Measurements from ENCODE around the gene ZFAND3. TPM values are rescaled to one million over a fixed set of nuclear protein-coding genes. Genes with fewer than 3 reads are reported as not detected.

Gene ZFAND3
- total RNA-seq, 1 donor from 2014 or later = 62.2 TPM

DNA sequence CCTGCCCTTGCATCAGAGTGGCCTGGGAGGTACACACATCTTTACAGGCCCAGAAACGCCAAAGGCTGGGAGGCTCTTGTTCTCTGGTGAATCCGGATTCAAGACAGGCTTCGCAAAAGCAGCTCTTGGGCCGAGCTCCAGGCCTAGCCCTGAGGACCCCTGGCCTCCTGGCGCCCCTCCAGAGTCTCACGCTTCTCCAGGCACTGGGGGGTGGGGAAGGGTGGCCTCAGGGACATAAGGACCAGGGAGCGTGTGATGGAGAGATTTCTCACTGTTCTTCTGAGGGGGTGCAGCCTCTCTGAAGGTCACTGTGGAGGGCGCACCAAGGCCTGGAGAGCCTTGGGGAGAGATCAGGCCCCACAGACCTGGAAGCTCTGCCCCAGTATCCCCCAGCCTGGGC, 349.2 kb downstream of the ZFAND3 start:
- no peak for DNase-seq (ENCODE audit: low read depth)

- DNase-seq (ENCODE audit: low read depth) = no peak
Observed at GRCh38 chr6:38169221-38169976, 349.9 kb downstream of the ZFAND3 start.

DNA sequence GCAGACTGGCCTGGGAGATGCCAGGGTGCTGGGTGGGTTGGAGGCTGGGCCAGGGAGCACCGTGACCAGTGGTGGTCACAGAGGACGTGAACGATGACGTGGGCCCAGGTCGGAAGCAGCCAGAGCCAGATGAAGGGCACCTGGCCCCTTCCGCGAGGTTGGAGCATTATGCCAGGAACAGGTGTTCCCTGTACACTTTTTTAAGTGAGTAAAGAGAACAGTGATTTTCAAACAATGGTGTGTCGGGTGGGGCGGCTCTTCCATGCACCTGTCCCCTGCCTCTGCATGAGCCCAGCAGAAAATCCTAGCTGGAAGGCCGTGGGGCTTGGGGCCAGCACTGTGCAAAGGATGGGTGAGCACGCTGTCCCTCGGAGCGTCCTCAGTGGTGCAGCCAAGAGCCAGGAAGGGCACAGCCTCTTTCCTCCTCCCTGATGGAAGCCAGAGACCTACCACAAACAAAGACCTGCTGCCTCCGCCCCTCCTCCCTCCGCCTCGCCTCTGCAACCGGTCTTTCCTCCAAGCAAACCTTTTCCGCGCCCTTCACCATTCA, 350.5 kb downstream of the ZFAND3 start:
- DNase-seq (ENCODE audit: low read depth) = no peak

- DNase-seq (ENCODE audit: low read depth) = no peak
Observed at GRCh38 chr6:38170666-38171355, 351.3 kb downstream of the ZFAND3 start.

GRCh38 chr6:38171997-38172738, 352.6 kb downstream of the ZFAND3 start:
- DNase-seq (ENCODE audit: low read depth) = no peak

DNA sequence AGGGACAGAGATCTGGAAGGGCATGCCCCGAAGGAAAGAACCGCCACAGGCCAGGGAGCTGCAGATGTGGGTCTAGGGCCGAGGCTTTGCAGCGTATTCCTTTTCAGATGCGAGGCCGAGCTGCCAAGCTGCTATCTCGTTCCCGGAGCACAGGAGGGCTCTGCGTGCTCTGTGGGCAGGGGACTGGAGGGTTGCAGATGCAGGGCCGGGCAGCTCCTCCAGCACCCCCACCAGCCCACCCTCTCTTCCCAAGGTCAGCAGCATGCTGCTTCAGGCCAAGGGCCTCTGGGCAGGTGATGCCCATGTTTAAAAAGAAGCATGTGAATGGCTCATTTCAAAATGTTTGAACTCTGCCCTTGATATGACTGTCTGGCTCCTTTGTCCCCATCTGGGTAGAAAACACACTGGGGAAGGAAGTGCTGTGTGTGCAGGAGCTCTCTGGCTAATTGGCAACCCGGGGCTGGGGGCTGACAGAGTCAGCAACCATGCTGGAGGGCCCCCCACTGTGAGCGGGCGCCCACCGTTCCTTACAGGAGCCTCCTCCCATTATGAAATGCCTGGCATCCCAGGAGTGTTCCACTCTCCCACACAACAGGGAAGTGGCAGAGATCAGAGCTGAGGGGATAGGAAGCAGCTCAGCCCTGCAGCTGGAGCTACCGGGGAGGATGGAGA, 353.3 kb downstream of the ZFAND3 start:
- no peak for DNase-seq (ENCODE audit: low read depth)

- no peak for DNase-seq (ENCODE audit: low read depth)
Observed at GRCh38 chr6:38173909-38174308, 354.4 kb downstream of the ZFAND3 start.

DNA sequence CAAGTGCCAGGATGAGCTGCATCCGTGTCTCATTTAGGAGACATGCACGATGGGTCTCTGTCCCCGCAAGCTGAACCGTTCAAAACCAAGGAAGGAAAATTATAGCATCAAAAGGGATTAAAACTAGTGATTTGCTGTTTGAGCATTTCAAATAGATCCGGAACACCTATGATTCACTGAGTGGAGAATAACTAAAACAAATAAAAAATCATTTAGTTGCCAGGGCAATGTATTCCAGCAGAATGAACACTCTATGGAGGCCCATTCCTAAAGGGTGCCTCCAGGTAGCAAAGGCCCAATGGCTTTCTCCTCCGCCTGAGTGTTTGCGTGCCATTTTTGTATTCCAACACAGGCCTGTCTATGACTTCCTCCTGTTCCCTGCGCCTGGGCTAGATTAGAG, 354.8 kb downstream of the ZFAND3 start:
- no peak for DNase-seq (ENCODE audit: low read depth)

GRCh38 chr6:38174806-38175495, 355.4 kb downstream of the ZFAND3 start:
- no peak for DNase-seq (ENCODE audit: low read depth)

DNA sequence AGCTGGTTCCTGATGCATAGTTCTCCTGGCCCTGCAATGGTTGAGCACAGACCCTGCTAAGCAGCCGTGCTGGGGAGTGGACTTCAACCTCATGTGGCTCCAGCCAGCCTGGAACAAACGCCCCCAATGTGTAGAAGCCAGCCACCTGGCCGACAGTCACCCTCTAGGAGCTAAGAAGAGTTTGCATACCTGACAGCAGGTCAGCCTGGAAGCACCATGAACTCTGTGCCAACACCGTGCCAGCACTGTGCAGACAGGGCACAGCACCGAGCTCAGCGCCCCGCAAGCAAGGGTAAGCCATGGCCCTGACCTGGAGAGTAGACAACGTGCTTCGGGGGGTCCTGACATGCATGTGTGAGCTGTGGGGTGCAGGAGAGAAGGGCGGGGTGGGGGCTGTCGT, 356.3 kb downstream of the ZFAND3 start:
- no peak for DNase-seq (ENCODE audit: low read depth)

- no peak for DNase-seq (ENCODE audit: low read depth)
Observed at GRCh38 chr6:38176797-38177751, 357.5 kb downstream of the ZFAND3 start.

DNA sequence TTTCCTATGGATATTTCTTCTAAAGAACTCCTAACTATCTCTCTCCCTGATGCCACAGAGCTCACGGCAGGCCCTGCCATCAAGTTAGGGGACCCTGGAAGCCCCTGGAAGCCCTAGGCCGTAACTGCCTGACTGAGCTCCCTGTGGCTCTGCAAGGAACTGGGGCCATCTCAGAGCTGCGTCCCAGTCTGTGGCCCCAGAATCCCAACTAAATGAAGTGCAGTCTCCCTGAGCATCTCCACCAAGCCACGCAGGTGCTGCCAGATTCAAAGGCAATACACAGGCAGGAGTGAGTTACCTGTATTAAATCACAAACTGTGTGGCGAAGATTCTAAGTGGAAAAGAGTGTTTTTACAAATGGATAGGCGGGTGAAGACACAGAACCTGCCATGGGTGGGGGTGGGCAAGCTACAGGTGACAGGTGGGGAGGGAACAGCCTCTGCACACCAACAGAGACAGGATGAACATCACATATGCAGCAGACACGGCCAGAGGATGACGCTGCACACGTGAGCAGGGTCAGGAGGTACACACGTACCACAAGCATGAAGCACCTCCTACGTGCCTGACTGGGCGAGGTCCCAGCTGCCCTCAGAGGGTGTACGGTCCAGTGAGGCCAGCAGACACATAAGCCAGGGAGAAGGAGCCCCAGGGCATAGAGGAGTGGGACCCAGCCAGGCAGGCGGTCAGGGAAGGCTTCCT, 358.5 kb downstream of the ZFAND3 start:
- DNase-seq (ENCODE audit: low read depth) = no peak

DNA sequence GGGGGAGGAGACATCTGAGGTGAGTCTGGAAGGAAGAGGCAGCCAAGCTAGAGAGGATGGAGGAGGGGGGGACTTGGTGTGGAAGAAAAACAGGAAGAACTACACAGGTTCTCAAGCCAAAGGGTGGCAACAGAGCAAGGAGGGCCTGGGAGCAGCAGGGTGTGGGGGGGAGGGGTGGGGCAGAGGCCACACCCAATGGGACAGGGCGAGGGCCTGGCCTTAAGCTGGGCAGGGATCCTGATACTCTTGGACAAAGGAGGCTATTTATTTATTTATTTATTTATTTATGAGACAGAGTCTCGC, 359.0 kb downstream of the ZFAND3 start:
- DNase-seq (ENCODE audit: low read depth) = no peak

DNA sequence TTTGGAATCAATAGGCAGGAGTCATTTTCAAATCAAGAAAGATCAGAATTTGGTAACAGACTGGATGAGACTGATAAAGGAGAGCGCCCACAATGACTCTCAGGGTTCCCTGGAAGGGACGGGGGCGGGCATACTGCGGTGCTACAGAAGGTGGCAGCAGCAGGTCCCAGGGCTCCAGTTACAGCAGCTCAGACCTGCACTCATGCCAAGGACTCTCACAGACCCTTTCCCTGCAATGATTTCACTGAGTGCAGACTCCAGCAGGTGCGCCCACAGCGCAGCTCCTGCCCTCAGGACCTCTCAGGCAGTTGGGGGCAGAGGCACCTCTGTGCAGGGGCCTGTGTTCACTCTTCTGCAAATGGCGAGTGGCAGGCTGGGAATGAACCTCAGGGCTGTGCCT, 359.8 kb downstream of the ZFAND3 start:
- no peak for DNase-seq (ENCODE audit: low read depth)

GRCh38 chr6:38179794-38180430, 360.4 kb downstream of the ZFAND3 start:
- DNase-seq (ENCODE audit: low read depth) = no peak

DNA sequence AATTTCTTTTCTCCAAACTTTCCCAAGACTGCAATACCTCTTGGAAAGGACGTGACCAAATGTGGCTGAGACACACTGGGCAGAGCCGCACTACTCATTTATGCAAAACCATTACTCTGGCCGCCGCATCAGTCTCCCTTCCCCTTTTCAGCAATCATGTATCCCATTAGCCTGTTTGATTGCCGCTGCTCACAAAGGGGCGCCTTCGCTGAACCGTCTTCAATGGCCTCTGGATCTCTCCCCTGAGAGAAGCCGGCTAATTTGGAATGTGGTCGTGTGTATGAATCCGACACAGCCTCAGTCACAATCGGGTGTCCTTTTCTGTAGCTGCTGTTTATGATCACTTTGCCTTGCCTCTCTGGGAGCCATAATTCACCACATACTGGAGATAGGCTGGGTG, 361.1 kb downstream of the ZFAND3 start:
- DNase-seq (ENCODE audit: low read depth) = no peak

DNA sequence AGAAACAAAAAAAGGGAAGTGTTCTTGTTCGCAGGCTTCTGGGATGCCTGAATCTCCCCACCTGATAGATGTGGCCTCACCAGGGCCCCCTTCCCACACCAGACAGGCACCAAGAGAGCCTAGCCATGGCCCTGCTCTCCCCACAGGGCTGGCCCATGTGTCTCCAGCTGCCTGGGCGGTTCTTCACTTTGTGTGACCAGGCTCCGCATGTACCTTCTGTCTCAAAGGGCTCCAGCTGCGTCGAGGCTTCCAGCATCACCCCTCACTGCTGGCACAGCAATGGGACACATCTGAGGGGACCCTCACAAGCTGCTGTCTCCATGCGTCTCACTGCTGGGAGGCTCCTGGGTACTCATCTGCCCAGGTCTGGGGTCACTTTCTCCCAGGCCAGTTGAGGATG, 362.9 kb downstream of the ZFAND3 start:
- no peak for DNase-seq (ENCODE audit: low read depth)

DNA sequence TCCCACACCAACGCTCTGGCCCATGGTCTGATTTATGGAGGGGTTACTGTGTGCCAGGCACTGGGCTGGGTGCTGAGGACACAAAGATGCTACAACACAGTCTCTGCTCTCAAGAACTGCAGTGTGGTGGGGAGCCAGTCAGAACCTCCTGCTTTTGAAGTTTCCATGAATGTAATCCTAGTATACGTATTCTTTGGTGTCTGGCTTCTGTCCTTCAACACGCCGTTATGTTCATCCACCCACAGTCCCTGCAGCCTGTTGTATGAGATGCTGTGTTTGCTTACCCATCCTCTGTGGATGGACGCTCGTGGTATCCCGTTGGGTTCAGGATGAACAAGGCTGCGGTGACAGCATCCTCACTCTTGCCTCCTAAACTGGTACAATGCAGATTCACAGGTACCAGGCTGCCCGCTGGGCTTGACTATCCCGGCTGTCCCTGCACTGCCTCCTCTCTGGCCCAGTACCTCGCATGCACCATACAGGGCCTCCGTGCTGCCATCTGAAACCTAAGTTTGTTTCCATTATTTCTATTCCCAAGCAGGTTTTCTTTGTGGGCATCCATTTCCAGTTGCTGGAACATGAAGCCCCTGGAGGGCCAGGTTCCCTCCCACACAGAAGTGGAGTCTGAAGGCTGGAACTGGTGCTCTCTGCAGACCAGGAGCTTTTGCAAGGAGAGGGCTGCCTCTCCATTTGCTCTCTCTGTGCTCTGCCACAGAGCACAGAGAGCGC, 364.5 kb downstream of the ZFAND3 start:
- no peak for DNase-seq (ENCODE audit: low read depth)

All from renal cortical epithelial cell (primary cell).